CD4-positive, alpha-beta T cell treated with Interleukin-4 for 4 hours (primary cell): ENCODE results near the gene TP53TG5.

ENCODE experiments used
- DNase-seq: peaks from one replicate; pipeline ENCODE4 v3.0.0-alpha.2; 2020

Gene TP53TG5

DNA sequence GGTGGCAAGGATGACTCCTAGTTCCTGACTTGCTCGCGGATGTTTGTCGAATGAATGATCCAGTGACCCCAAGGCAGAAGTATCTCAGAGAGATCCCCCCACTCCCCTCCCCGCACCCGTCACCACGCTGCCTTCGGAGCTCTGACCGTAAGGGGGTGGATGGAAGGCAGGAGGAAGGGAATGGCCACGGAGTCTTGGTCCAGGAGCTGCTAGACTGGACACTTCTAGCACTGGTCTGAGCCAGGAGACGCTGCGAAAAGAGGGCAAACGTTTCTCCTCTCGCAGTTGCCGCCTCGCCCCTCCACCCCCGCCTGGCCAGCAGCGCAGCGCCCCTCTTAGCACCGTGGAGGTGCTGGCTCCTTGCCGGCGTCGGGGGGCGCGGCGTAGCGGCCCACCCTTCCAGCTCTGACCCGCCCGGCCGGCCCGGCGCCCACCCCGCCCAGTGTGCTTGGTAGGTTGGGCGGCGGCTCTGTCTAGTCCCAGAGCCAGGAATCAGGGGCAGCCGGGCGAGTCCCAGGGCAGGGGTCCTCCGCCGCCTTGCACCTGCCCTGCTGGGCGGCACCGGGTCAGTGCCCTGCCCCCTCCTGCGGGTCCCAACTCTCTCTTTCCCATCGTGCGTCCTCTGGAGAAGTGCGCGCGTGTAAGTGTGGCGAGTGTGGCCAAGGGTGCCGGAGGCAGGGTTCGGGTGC, 27.6 kb upstream of the TP53TG5 start:
- no peak for DNase-seq

DNA sequence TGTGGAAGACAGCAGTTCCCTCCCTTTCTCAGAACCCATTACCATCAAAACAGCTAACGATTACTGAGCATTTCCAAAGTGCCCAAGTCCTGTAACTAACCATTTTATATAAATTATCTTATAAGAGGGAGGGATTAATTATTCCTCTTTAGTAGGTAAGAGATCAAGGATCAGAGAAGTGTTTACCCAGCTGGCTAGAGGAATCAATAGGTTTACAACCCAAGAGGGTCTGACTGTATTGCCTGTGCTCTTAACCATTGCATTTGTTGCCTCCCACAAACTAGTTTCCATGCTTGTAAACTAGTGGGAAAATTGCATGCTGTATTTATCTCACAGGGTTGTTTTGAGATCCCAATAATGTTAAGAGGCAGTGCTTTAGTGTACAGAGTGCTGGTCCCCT, 26.3 kb upstream of the TP53TG5 start:
- DNase-seq: no peak

- DNase-seq: no peak
Measured at GRCh38 chr20:45402946-45403345, 24.8 kb upstream of the TP53TG5 start.

- DNase-seq: no peak
Measured at GRCh38 chr20:45400346-45401031, 22.4 kb upstream of the TP53TG5 start.

DNA sequence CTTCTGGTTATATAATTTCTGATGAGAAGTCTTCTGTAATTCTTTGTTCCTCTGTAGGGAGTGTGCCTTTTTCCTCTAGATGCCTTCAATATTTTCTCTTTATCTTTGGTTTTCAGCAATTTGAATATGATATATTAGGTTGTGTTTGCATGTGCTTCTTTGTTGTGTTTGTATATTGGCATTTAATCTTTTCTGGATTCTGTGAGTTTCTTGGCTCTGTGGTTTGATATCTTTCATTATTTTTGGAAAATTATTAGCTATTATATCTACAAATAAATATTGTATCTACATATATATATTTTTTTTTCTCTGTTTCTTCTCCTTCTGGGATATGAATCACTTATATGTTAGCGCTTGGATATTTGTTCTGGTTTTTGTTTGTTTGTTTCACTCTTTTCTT, 20.9 kb upstream of the TP53TG5 start:
- no peak for DNase-seq

- DNase-seq: no peak
Measured at GRCh38 chr20:45395114-45395415, 16.9 kb upstream of the TP53TG5 start.

GRCh38 chr20:45394221-45395113, 16.3 kb upstream of the TP53TG5 start:
- no peak for DNase-seq

GRCh38 chr20:45392733-45393132, 14.6 kb upstream of the TP53TG5 start:
- no peak for DNase-seq

- DNase-seq: no peak
Measured at GRCh38 chr20:45391559-45391958, 13.4 kb upstream of the TP53TG5 start.

DNA sequence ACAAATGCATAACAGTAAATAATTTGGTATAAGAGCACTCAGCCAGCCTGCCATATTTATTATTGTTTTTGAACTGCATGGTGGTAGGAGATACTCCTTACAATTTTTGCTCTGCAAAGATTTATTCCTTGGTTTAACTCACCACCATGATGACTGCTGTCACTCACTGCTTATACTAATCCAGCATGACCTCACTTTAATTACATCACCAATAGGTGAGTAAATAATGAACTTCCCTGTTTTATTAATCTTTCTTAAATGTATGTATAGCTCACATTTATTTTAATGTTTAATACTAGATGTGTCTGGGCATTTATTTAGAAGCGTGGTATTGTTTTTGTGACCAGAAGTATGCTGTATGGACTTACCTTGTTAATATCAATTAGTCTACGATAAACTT, 12.8 kb upstream of the TP53TG5 start:
- no peak for DNase-seq

- no peak for DNase-seq
Measured at GRCh38 chr20:45387274-45387673, 9.1 kb upstream of the TP53TG5 start.

- DNase-seq: no peak
Measured at GRCh38 chr20:45377269-45377668, 856 bp downstream of the TP53TG5 start.

DNA sequence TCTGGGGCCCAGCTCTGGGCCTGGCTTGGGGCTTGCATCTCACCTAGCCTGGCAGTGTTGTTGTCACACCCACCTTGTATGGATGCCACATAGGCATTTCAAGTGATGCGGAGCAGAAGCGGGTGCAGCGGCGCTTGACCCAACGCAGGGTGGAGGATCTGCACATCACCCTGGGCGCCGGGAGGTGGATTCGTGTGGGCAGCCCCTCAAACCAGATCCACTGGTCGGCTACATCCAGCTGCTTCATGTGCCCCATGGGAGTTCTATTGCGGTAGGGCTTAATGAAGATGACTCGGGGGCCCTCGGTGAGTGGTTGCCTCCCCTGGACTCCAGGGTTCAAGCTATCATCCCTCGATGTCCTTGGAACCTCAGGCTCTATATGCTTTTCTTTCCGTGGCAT, 3.2 kb downstream of the TP53TG5 start:
- no peak for DNase-seq

- DNase-seq: no peak
Measured at GRCh38 chr20:45374101-45374467, 4.0 kb downstream of the TP53TG5 start.

GRCh38 chr20:45373353-45374100, 4.6 kb downstream of the TP53TG5 start:
- DNase-seq: peak; percentile 88

DNA sequence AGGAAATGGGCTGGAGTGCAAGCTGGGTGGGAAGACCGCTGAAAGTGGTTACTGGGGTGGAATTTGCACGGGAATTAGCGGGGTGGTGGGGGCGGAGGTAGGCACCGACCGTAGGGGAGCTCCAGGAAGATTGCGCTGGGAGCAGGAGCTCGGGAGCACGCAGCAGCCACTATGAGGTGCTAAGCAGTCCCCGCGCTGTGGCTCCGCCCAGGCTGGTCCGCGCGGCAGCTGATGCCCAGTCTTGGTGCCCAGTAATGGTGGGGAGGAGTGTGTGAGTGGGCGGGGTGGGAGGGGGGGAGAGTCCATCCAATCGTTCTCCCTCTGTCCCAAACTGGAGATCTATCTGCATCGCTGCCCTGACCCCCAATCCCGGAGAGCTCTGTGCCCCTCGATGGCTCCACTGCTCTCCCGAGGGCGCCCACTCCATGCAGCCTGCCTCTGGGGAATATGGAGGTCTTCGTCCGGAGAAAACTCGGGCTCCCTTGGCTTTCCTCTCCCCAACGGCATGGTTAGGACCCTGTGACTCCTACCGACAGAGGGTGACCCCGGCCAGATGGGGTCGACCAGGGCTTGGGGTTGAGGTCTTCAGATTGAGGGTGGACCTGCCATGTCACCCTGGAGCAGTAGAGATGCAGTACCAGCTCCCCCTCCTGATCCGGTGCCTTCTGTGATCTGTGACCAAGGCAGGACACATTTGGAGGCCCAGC, 5.3 kb downstream of the TP53TG5 start:
- DNase-seq: no peak

DNA sequence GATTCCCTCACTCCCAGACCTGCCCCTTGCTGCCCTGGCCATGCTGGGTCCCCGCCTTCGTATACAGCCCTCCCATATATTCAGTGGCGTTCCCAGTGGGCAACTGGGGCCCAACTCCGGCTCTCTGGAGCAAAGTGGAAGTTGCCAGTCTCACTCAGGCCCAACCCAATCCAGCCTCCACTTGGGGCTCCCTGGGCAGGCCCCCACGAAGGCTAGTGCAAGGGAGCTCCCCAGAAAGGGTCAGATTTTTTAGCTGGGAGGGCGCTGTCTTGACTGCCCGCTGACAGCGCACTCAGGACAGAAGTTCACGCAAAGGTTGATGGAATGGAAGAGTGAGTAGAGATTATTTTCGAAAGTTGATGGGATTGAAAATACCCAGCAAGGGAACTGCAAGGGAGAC, 5.9 kb downstream of the TP53TG5 start:
- no peak for DNase-seq

GRCh38 chr20:45370571-45371160, 7.5 kb downstream of the TP53TG5 start:
- DNase-seq: no peak

DNA sequence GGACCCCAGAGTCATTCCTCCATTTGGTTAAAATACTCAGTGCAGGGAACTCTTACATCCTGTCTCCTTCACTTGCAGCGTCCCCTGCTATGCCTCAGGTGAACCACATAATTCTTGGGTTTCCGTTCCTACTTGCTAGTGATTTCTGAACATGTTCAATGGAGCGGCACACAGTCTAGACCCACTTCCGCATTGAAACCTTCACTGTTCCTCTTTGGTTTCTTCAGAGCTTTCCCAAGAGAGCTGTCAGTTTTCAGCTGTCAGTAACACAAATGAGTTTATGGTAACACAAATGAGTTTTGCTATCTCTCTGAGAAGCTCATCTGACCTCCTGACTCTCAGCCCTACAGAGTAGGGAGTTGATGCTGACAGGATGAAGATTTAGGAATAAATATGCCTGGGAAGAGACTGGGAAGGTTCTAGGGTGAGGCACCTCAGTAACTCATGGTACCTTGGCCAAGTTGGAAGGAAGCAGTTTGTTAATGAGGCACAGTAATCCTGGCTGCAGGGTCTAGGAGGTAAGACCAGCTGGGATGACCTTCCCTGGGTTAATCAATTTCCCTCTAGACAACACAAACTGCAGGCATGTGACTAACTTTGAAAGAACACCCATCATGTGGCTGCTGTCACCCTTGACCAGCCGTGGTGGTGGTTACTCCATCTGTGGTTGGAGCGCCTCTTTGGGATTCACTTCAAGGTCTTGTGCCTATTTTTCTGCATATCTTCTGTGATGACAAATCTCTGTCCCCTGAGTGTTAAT, 9.7 kb downstream of the TP53TG5 start:
- DNase-seq: peak; percentile 56

DNA sequence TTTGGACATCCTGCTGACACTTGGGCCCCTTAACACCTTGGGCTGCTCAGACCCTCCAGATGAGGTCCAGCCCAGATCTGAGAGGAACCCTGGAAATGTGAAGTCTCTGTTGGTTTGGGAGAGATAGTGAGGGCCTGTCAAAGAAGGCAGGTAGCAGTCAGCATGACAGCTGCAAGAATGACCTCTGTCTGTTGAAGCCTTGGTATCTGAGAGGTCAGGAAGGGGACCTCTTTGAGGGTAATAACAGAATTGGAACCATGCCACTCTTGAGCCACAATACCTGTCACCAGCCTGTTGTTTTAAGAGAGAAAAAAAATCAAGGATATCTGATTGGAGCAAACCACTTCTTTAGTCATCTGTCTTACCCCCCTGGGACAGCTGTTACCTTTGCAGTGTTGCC, 11.0 kb downstream of the TP53TG5 start:
- no peak for DNase-seq

DNA sequence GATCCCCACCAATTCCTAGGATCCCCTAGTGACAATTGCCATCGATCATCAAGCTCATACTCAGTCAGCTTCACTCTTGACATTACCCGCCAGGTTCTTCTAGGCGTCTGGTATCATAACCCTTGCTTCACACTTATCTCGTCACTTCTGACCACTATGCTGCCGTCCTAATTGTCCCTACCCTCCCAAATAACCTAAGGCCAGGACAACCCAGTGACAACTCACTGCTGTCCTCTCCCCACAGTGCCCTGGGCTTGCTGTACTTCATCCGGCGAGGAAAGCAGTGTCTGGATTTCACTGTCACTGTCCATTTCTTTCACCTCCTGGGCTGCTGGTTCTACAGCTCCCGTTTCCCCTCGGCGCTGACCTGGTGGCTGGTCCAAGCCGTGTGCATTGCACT, 11.5 kb downstream of the TP53TG5 start:
- no peak for DNase-seq
